Urinary bladder (tissue), 4 donors: ENCODE data around the gene H6PD. TPM values are rescaled to one million over a fixed set of nuclear protein-coding genes. Genes with fewer than 3 reads are reported as not detected.

Experiments
- DNase-seq: peaks from one replicate; pipeline ENCODE4 v3.0.0-alpha.2; 2015; ENCODE audit errors: extremely low spot score
- H3K27ac ChIP-seq: one replicate; pipeline ENCODE4 v1.5.1; 2013; ENCODE audit warnings: low read depth, mild to moderate bottlenecking, moderate library complexity
- H3K36me3 ChIP-seq: one replicate; pipeline ENCODE4 v1.6.1; 2013; ENCODE audit warnings: mild to moderate bottlenecking, moderate library complexity; ENCODE audit not compliant: insufficient read depth
- H3K4me1 ChIP-seq: one replicate; pipeline ENCODE4 v1.6.1; 2013; ENCODE audit warnings: mild to moderate bottlenecking, moderate library complexity; ENCODE audit not compliant: insufficient read depth
- H3K4me3 ChIP-seq: one replicate; pipeline ENCODE4 v1.5.1; 2013; ENCODE audit warnings: low read depth, low read length
- WGBS: extraction: QIAGEN DNeasy Blood & Tissue Kit; methylation state at CpG from one replicate; pipeline ENCODE4 v1.1.7; 2013; 5-methylcytosine and 5-hydroxymethylcytosine counted together
- polyA plus RNA-seq: library from polyadenylated mRNA; stranded (reverse); fragments of 200-250 nt; gene quantifications from one replicate; pipeline ENCODE4 v1.2.3, GENCODE V29; 2013
- total RNA-seq: library from RNA; depleted of rRNA; stranded (reverse); fragments of >200 nt; gene quantifications from one replicate; pipeline ENCODE4 v1.2.3, GENCODE V29; 2014
- donor health status: healthy with polysubstance abuse.
- donor health status: healthy.

The H6PD gene
- total and polyA plus RNA-seq, 2 donors = 26.6 to 32.6 TPM

GRCh38 chr1:9278116-9278515, 43.5 kb downstream of the H6PD start:
- Histone ChIP-seq H3K36me3 (no peaks in the 10 kb centered on the region), H3K4me1 (no peaks in the 10 kb centered on the region), H3K27ac (no peak overlapping the region), H3K4me3 (no peak overlapping the region)
- WGBS = 77% methylated on average over 5 of the region's 5 CpGs
- DNase-seq = no peak

- Histone ChIP-seq H3K4me3 (no peak overlapping the region), H3K4me1 (no peaks in the 10 kb centered on the region), H3K36me3 (no peaks in the 10 kb centered on the region), H3K27ac (no peak overlapping the region)
- no peak for DNase-seq
- 82% methylated on average over 10 of the region's 10 CpGs for whole genome bisulfite sequencing
Observed at GRCh38 chr1:9278585-9279153, 44.1 kb downstream of the H6PD start.

DNA sequence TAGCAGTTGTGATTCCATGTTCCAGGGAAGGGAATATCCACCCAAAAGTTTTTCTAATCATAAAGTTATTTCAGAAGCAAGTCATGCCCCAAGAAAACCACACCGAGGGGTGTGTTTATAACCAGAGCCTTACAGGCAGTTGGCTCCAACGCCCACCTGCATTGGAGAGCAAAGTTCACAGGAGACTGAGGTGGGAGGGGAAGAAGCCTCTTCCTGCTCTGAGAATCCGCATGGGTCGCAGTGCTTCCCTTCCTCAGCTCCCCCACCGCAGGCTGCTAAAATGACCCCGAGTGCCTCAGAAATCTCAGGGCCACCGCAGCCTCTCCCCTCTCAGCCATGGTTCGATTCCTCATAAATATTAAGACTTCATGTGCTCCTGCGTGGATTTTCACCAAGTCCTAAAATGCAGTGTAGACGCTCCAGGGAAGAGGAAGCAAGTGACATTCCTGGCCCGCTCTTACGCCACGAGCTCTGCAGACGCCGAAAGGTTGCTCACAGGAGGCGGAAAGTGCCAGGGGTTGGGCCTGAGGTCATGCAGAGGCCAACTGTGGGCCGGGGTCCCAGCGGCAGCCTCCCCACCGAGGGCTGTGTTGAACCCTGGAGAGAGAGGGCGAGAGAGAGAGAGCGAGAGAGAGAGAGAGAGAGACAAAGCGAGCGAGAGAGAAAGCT, 44.7 kb downstream of the H6PD start:
- H3K4me1 ChIP-seq = no peaks in the 10 kb centered on the region
- no peak for DNase-seq
- H3K27ac ChIP-seq = no peak overlapping the region
- no peaks in the 10 kb centered on the region for H3K36me3 ChIP-seq
- WGBS = 71% methylated on average over 23 of the region's 23 CpGs
- no peak overlapping the region for H3K4me3 ChIP-seq

DNA sequence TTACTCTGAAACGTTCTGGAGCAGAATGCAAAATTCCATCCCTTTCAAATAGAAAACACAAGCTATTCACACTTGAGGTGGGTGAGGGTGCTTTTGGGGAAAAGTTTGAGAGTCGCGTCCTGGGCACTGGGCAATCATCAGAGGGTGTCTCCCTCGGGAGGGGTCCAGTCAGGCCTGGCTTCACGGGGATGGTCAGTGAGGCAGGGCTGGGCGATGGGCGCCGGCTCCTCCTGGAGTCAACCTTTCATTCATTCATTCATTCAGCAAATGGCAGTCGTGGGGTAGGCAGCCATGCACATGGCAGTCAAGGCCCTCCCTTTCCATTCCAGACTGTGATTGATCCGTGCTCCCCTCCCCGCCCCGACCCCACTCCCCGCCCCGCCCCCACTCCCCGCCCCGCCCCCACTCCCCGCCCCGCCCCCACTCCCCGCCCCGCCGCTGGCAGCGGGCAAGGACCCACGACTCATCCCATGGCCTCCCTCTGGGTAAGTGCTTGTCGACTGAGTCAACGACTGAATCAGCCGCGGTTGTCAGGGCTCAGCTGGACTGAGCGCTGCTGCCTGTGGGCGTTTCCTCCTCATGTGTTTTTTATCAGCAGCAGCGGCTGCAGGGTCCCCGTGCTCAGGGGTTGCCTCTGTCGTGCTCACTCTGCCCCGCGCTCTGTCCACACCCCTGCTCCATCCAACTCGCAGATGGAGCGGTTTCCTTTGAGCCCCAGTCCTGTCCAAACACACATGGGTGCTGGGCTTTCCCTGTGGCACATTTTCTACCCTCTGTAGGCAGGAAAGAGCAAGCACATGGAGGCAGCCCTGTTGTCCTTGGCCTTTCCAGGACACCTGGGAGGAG, 45.7 kb downstream of the H6PD start:
- no peaks in the 10 kb centered on the region for H3K4me1 ChIP-seq
- H3K4me3 ChIP-seq = no peak overlapping the region
- no peaks in the 10 kb centered on the region for H3K36me3 ChIP-seq
- DNase-seq = no peak
- H3K27ac ChIP-seq = no peak overlapping the region
- 22% methylated on average over 36 of the region's 36 CpGs for WGBS

DNA sequence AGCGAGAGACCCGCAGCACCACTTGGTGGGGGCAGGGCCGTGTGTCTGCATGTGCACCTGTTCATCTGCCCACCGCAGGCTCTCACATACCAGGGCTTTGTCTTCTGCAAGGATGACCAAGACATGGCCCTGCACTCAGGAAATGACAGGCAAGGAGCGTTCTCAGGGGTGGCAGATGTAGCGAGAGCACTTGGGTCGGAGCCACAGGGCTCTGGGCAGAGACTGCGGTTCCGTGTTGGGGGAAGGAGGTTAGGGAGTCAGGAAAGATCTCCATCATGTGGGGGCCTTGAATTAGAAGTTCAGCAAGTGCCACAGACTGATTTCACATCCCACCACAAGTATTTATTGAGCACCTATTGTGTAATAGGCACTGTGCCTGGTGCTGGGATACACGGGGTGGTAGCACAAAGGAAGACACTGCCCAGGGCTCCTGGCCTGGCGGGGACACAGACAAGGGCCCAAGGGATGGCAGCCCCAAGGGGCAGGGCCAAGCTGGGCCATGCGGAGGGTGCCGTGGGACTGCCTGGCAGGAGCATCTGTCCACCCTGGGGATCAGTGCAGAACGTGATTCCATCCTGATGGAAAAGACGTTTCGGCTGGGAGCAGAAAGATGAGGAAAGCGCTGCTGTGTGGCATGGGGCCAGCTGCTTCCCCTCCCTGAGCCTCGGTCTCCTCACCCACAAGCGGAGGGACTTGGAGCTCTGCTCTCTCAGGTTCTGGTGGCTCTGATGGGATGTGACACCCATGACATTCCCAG, 46.7 kb downstream of the H6PD start:
- DNase-seq = no peak
- Histone ChIP-seq H3K4me1 (no peaks in the 10 kb centered on the region), H3K4me3 (no peak overlapping the region), H3K27ac (no peak overlapping the region), H3K36me3 (no peaks in the 10 kb centered on the region)
- 83% methylated on average over 19 of the region's 19 CpGs for WGBS

DNA sequence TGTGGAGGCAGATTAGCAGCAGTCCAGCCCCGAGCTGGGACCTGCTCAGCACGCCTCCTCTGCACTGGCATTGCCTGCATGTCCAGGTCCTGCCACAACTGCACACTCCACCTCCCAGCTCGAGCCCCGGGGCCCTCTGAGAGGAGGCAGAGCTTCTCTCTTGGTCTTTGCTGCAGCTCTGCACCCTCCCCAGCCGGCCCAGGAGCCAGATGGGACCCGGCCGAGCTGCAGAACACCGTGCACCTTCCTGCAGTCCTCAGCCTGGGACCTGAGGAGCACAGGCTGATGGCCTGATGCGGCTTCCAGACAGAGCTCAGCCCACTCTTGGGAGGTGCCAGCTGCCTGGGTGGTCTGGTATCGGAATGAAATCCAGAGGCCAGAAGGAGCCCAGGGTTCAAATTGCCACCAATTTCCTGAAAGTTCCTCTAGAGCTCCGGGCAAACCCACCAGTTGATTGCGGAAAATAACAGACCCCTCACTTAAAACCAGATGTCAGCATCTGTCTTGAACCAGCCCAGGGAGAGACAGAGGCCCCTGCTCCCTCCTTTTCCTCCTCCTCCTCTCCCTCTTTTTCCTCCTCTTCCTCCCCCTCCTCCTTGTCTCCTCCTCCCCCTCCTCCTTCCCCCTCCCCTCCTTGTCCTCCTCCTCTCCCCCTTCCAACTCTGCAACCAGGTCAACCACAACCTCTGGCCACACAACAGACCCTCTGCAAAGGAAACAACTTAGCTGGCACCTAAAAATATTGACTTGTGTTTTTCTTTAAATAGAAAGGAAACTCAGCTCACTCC, 47.5 kb downstream of the H6PD start:
- Histone ChIP-seq H3K36me3 (no peaks in the 10 kb centered on the region), H3K4me3 (no peak overlapping the region), H3K4me1 (no peaks in the 10 kb centered on the region), H3K27ac (no peak overlapping the region)
- WGBS = 48% methylated on average over 12 of the region's 12 CpGs
- DNase-seq = no peak

GRCh38 chr1:9282696-9282955, 48.1 kb downstream of the H6PD start:
- Histone ChIP-seq H3K4me1 (no peaks in the 10 kb centered on the region), H3K4me3 (no peak overlapping the region), H3K36me3 (no peaks in the 10 kb centered on the region), H3K27ac (no peak overlapping the region)
- no peak for DNase-seq
- WGBS = 66% methylated on average over 4 of the region's 4 CpGs

DNA sequence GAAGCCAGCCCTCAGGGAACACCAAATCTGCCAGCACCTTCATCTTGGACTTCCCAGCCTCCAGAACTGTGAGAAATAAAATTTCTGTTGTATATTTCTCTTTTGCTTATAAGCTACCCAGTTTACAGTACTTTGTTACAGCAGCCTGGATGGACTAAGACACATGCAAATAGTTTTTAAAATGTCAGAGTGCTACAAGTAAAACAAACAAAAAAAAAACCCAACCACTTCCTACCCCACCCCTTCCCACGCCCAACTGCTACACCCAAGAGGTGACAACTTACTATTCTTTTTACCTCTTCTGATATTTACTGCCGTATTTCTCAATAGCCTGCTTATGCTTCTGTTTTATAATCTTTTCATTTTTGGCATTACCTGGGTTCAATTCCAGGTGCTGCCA, 49.5 kb downstream of the H6PD start:
- no peak overlapping the region for H3K27ac ChIP-seq
- 86% methylated on average over 2 of the region's 2 CpGs for WGBS
- no peaks in the 10 kb centered on the region for H3K36me3 ChIP-seq
- DNase-seq = no peak
- H3K4me3 ChIP-seq = no peak overlapping the region
- H3K4me1 ChIP-seq = no peaks in the 10 kb centered on the region

DNA sequence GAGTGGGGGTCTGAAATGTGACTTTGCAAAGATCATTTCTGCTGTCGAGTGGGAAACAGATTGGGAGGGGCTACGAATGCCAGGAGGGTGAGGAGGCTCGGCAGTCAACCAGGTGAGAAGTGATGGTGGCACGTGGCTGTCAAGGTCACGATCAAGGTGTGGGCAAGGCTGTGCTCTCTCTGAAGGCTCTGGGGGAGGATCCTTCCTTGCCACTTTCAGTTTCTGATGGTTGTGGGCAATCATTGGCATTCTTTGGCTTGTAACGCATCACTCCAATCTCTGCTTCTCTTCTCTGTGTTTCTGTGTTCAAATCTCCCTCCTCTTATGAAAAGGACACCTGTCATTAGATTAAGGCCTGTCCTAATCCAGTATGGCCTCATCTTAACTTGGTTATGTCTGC, 52.0 kb downstream of the H6PD start:
- no peak overlapping the region for H3K4me3 ChIP-seq
- H3K36me3 ChIP-seq = no peaks in the 10 kb centered on the region
- no peak overlapping the region for H3K27ac ChIP-seq
- no peaks in the 10 kb centered on the region for H3K4me1 ChIP-seq
- no peak for DNase-seq
- 75% methylated on average over 6 of the region's 6 CpGs for WGBS

GRCh38 chr1:9289090-9289534, 54.5 kb downstream of the H6PD start:
- 42% methylated on average over 6 of the region's 6 CpGs for WGBS

DNA sequence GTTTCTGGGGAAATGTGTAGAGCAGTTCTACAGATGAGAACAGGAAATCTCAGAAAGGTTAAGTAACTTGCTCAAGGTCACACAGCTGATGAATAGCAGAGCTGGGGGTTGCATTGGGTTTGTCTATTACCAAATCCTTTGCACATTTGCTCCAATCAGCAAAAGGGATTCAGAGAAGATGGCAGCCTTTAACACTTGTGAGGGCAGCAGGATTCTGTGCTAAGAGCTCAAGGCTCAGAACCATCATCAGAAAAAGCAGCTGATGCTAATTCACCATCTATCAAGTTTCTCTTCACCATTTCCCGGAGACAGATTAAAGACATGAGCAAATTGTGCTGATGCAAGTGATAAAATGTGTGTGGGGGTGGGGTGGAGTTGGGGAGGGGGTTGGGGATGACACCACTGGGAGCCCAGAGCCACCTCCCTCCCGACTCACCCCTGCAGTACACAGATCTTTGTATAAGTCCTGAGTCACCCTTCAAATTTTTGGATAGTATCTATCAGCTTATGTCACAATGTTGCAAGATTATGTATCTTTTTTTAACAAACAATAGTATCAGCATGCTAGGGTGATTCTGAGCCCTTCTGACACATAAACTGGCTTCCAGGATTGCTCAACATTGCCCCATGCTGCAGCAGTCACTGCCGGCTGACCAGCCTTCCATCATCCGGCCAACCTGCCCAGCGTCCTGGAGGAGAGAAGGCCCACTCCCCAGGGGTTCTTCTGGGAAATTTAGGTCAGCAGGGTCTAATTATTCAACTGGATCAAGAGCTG, 55.3 kb downstream of the H6PD start:
- Histone ChIP-seq H3K4me1 (no peaks in the 10 kb centered on the region), H3K4me3 (no peak overlapping the region), H3K36me3 (no peaks in the 10 kb centered on the region), H3K27ac (no peak overlapping the region)
- no peak for DNase-seq
- WGBS = 42% methylated on average over 5 of the region's 5 CpGs

More at GRCh38 chr1:9289090-9289534, 54.5 kb downstream of the H6PD start:
- Histone ChIP-seq H3K4me1 (no peaks in the 10 kb centered on the region), H3K36me3 (no peaks in the 10 kb centered on the region), H3K27ac (no peak overlapping the region), H3K4me3 (no peak overlapping the region)
- DNase-seq = no peak

DNA sequence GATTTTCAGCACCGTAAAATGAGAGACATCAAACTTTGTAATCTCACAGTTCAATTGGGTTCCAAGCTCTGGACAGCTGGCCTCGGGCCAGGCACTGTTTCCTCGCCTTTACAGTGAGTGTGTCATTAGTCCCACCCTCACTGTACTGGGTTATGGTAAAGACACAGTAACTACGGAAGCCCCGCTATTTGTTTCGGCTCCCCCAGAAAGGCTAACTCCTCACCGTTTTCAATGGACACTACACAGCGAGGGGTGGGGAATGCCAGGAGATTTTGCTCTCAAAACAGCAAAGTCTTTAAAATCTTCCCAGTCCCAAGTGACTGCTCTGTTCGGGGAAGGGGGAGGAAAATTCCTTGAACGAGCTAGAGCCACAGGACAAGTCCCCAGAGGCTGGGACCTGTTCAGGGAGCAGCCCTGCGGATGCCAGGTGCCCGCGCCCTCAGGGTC, 57.4 kb downstream of the H6PD start:
- Histone ChIP-seq H3K4me3 (peak overlapping the region; percentile 98), H3K4me1 (no peaks in the 10 kb centered on the region), H3K27ac (peak overlapping the region; percentile 85), H3K36me3 (no peaks in the 10 kb centered on the region)
- DNase-seq = no peak
- WGBS = 11% methylated on average over 13 of the region's 13 CpGs
